Tibial nerve (tissue), 4 donors: Measurements from ENCODE around the gene PECR.

ENCODE experiments used
- CTCF ChIP-seq, 5 experiments: fragments of 200-600 bp in 3 of 5; fragments of 450-650 bp in 2 of 5; sonication (generic) in 3 of 5; IDR thresholded peaks; one replicate each; pipeline ENCODE4 v1.5.1; 2016 to 2019; ENCODE audit warnings: antibody characterized with exemption in 5 of 5, mild to moderate bottlenecking in 3 of 5, moderate library complexity in 2 of 5
- EP300 ChIP-seq, 2 donors: sonication (generic); formaldehyde crosslinking; IDR thresholded peaks; one replicate each; pipeline ENCODE4 v1.6.1; 2017; ENCODE audit warnings: antibody characterized with exemption in 2 of 2, mild to moderate bottlenecking in 1 of 2
- POLR2A ChIP-seq, 2 donors: fragments of 450-650 bp; IDR thresholded peaks; one replicate each; pipeline ENCODE4 v1.6.1; 2017; ENCODE audit warnings: antibody characterized with exemption in 2 of 2, mild to moderate bottlenecking in 2 of 2, moderate library complexity in 2 of 2

GRCh38 chr2:216108967-216109921, 27.6 kb upstream of the PECR start, which contains the start of gene XRCC5:
- TF ChIP-seq CTCF (IDR thresholded peaks at IDR 0.05) (peak in 1 of 5 experiments; percentile 17), POLR2A (IDR thresholded peaks at IDR 0.05) (peak; percentile 35 to 71), EP300 (IDR thresholded peaks at IDR 0.05) (peak; percentile 78 to 93)
